Trophoblast cell (in vitro differentiated cells and primary cell): ENCODE data around the gene KCNQ1OT1.

Experiments
- DNase-seq, 2 donors: peaks; one replicate each; pipeline ENCODE4 v3.0.0-alpha.2; 2016
- H2AFZ ChIP-seq: 2 replicates; pipeline ENCODE4 v1.6.1; 2013; ENCODE audit warnings: low read length, moderate library complexity, mild to moderate bottlenecking; ENCODE audit not compliant: insufficient read depth, poor library complexity
- H2AK5ac ChIP-seq: 2 replicates; pipeline ENCODE4 v1.6.1; 2013; ENCODE audit warnings: mild to moderate bottlenecking, low read length
- H2BK120ac ChIP-seq: 2 replicates; pipeline ENCODE4 v1.6.1; 2013; ENCODE audit warnings: low read length, mild to moderate bottlenecking, moderate library complexity; ENCODE audit not compliant: insufficient read depth, poor library complexity
- H2BK12ac ChIP-seq: 2 replicates; pipeline ENCODE4 v1.6.1; 2013; ENCODE audit warnings: mild to moderate bottlenecking, low read length, moderate library complexity
- H2BK5ac ChIP-seq: 2 replicates; pipeline ENCODE4 v1.6.1; 2013; ENCODE audit warnings: low read length, low read depth, moderate library complexity, mild to moderate bottlenecking; ENCODE audit not compliant: poor library complexity
- H3K14ac ChIP-seq: 2 replicates; pipeline ENCODE4 v1.6.1; 2013; ENCODE audit warnings: mild to moderate bottlenecking, low read length
- H3K18ac ChIP-seq: 2 replicates; pipeline ENCODE4 v1.6.1; 2013; ENCODE audit warnings: mild to moderate bottlenecking, low read length
- H3K23ac ChIP-seq: 2 replicates; pipeline ENCODE4 v1.6.1; 2013; ENCODE audit warnings: low read length
- H3K27ac ChIP-seq: 2 replicates; pipeline ENCODE4 v1.5.1; 2013; ENCODE audit warnings: low read depth, mild to moderate bottlenecking, inconsistent platforms, low read length, moderate library complexity
- H3K27me3 ChIP-seq: 2 replicates; pipeline ENCODE4 v1.6.1; 2013; ENCODE audit warnings: inconsistent platforms, mild to moderate bottlenecking, low read length, moderate library complexity; ENCODE audit not compliant: insufficient read depth
- H3K36me3 ChIP-seq, 2 experiments: 1 replicate in 1 of 2; 2 replicates in 1 of 2; pipeline ENCODE4 v1.6.1; 2013; ENCODE audit warnings: low read length in 2 of 2, mild to moderate bottlenecking in 2 of 2, moderate library complexity in 1 of 2; ENCODE audit not compliant: insufficient read depth in 2 of 2, control insufficient read depth in 1 of 2
- H3K4ac ChIP-seq: 2 replicates; pipeline ENCODE4 v1.6.1; 2013; ENCODE audit warnings: low read depth, mild to moderate bottlenecking, low read length, moderate library complexity
- H3K4me1 ChIP-seq, 2 experiments: 1 replicate in 1 of 2; 2 replicates in 1 of 2; pipeline ENCODE4 v1.6.1; 2013; ENCODE audit warnings: low read length in 2 of 2, mild to moderate bottlenecking in 2 of 2, moderate library complexity in 1 of 2; ENCODE audit not compliant: insufficient read depth in 2 of 2, control insufficient read depth in 1 of 2
- H3K4me2 ChIP-seq: 2 replicates; pipeline ENCODE4 v1.6.1; 2013; ENCODE audit warnings: inconsistent platforms, mild to moderate bottlenecking, low read length, moderate library complexity
- H3K4me3 ChIP-seq: 2 replicates; pipeline ENCODE4 v1.5.1; 2013; ENCODE audit warnings: mild to moderate bottlenecking, low read depth, low read length, inconsistent platforms
- H3K79me1 ChIP-seq: one replicate; pipeline ENCODE4 v1.6.1; 2013; ENCODE audit warnings: low read length
- H3K79me2 ChIP-seq: 2 replicates; pipeline ENCODE4 v1.6.1; 2013; ENCODE audit warnings: low read length, mild to moderate bottlenecking; ENCODE audit not compliant: control insufficient read depth, insufficient read depth, poor library complexity
- H3K9ac ChIP-seq: 2 replicates; pipeline ENCODE4 v1.6.1; 2013; ENCODE audit warnings: mild to moderate bottlenecking, low read length
- H3K9me3 ChIP-seq: 2 replicates; pipeline ENCODE4 v1.6.1; 2013; ENCODE audit warnings: low read depth, mild to moderate bottlenecking, control low read depth, inconsistent platforms, low read length; ENCODE audit not compliant: insufficient read depth
- H4K12ac ChIP-seq: 2 replicates; pipeline ENCODE4 v1.6.1; 2013; ENCODE audit warnings: low read depth, mild to moderate bottlenecking, low read length, moderate library complexity
- H4K8ac ChIP-seq: 2 replicates; pipeline ENCODE4 v1.6.1; 2013; ENCODE audit warnings: low read depth, mild to moderate bottlenecking, low read length, moderate library complexity
- H4K91ac ChIP-seq: one replicate; pipeline ENCODE4 v1.6.1; 2013; ENCODE audit warnings: low read depth, mild to moderate bottlenecking, low read length, moderate library complexity
- WGBS: extraction: QIAGEN DNeasy Blood & Tissue Kit; methylation state at CpG from one replicate; pipeline ENCODE4 v1.1.7; 2013; ENCODE audit warnings: missing lambda C conversion rate; ENCODE audit not compliant: insufficient read length, insufficient coverage; ENCODE audit errors: extremely low coverage; 5-methylcytosine and 5-hydroxymethylcytosine counted together

KCNQ1OT1 gene

DNA sequence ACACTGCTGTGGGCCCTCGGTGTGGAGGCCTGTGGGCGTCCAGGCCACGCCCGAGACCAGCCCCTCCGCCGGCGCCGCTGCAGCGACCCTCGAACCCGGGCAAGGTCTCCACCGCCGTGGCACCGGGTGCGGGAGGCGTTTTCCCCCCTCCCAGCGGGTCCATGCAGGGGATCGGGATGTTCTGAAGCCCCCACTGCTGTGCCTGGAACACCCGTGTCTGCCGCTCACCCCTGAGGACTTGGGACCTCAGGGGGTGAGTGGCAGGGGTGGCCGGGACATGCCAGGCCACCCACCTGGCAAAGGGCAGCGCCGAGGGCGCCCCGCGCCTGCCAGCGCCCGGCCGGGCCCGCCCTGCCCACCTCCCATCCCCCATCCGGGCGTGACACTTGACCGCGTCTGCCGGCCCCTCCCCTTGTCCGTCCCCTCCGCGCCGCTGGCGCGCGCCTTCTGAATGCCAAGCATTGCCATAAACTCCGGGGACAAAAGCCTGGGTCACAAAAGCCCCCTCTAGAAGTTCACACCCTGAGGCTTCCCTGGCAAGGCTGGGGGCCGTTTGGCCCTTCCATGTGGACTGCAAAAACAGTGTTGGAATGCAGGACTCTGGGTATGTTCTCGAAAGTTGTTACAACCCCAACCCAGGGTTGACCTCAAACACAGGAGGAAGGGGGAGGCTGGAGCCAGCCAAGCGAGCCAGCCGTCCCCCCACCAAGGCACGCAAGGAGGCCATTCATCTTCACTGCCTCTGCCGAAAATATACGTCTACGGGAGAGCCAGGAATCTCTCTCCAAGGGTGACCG lies 819 bp upstream of the KCNQ1OT1 start:
- peak overlapping the region; percentile 84 for H2AK5ac ChIP-seq
- peaks cover 15% of the 10 kb centered on the region for H3K79me2 ChIP-seq
- no peak overlapping the region for H3K23ac ChIP-seq
- WGBS, result no CpG with 5 or more reads among the region's 52 CpGs
- peak overlapping the region; percentile 73 for H3K4me3 ChIP-seq
- peak overlapping the region; percentile 77 for H2BK120ac ChIP-seq
- H3K36me3 ChIP-seq, result no peaks in the 10 kb centered on the region
- H4K12ac ChIP-seq, result peak overlapping the region; percentile 46
- peak overlapping the region; percentile 77 for H2AFZ ChIP-seq
- peak overlapping the region; percentile 81 for H3K14ac ChIP-seq
- H3K27me3 ChIP-seq, result no peaks in the 10 kb centered on the region
- peak overlapping the region; percentile 79 for H3K18ac ChIP-seq
- H3K79me1 ChIP-seq, result peaks cover 11% of the 10 kb centered on the region
- peak overlapping the region; percentile 52 for H3K27ac ChIP-seq
- peak overlapping the region; percentile 54 for H2BK12ac ChIP-seq
- no peak overlapping the region for H3K9ac ChIP-seq
- H3K4ac ChIP-seq, result peak overlapping the region; percentile 84
- H3K4me1 ChIP-seq, result peaks cover 16 to 17% of the 10 kb centered on the region in 2 experiments
- peak overlapping the region; percentile 86 for H2BK5ac ChIP-seq
- peaks cover 5% of the 10 kb centered on the region for H3K9me3 ChIP-seq
- peak in 1 of 2 donors; percentile 61 for DNase-seq
- H4K91ac ChIP-seq, result peak overlapping the region; percentile 98
- peak overlapping the region; percentile 91 for H4K8ac ChIP-seq
- H3K4me2 ChIP-seq, result peak overlapping the region; percentile 78

DNA sequence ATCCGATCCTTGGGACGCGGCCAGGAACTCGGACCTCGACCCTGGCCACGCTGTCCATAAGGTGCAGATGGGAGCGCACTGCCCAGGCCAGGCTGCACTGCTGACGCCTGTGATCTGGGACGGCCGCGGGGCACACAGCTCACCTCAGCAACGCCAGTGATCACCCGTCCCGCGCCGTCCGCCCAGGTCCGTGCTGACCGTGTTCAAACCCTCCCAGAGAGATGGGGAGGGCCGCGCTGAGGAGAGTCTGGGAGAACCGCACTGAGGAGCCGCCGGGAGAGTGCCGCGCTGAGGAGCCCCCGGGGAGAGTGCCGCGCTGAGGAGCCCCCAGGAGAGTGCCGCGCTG lies 636 bp downstream of the KCNQ1OT1 start:
- Histone ChIP-seq H4K91ac (no peak overlapping the region), H3K4me2 (peak overlapping the region; percentile 79), H2BK5ac (no peak overlapping the region), H3K23ac (no peak overlapping the region), H3K79me1 (peaks cover 11% of the 10 kb centered on the region), H2AFZ (peak overlapping the region; percentile 23), H3K4me1 (peaks cover 17 to 20% of the 10 kb centered on the region in 2 experiments), H3K36me3 (peaks cover 0 to 2% of the 10 kb centered on the region in 2 experiments), H3K4ac (peak overlapping the region; percentile 80), H4K12ac (no peak overlapping the region), H3K9me3 (peaks cover 5% of the 10 kb centered on the region), H3K18ac (peak overlapping the region; percentile 59), H2AK5ac (peak overlapping the region; percentile 13), H3K27ac (no peak overlapping the region), H2BK120ac (no peak overlapping the region), H2BK12ac (no peak overlapping the region), H3K9ac (peak overlapping the region; percentile 71), H3K79me2 (peaks cover 15% of the 10 kb centered on the region), H3K27me3 (no peaks in the 10 kb centered on the region), H3K4me3 (peak overlapping the region; percentile 77), H4K8ac (no peak overlapping the region), H3K14ac (peak overlapping the region; percentile 52)
- peak in 1 of 2 donors; percentile 44 for DNase-seq
- no CpG with 5 or more reads among the region's 31 CpGs for WGBS

DNA sequence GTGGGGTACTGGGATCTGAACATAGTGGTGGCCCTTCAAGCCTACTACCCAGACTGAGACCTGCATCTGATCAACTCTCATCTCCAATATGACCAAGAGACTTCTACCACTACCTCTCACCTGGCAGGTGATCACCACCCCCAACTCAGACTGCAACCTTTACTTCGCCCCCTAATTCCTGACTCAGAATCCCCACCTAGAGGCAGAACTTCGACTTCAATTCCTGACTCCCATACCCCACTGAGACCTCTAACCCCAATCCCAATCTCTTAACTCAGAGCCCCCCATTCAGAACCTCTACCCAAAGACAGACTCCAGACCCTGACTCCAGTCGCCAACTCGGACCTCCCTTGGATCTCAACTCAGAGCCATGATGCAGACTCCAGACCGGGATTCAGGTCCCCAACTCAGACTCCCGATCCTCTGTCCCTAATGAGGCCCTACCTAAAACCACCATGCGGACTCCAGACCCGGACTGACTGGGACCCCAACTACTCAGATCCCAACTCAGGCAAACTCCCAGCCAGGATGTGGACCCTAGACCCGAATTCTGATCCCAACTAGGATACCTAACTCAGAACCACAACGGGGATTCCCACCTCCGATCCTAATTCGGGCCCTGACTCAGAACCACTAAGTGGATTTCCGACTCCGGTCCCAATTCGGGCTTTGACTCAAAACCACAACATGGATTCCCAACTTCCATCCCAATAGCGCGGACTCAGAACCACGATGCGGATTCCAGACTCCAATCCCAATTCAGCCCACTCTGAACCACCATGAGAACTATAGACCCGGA lies 1.2 kb downstream of the KCNQ1OT1 start:
- Histone ChIP-seq H3K79me1 (peaks cover 11% of the 10 kb centered on the region), H2BK12ac (no peak overlapping the region), H3K27ac (no peak overlapping the region), H3K4ac (peak overlapping the region; percentile 80), H3K36me3 (peaks cover 0 to 2% of the 10 kb centered on the region in 2 experiments), H3K4me1 (peaks cover 18 to 20% of the 10 kb centered on the region in 2 experiments), H3K18ac (peak overlapping the region; percentile 59), H3K4me3 (peak overlapping the region; percentile 77), H3K79me2 (peaks cover 17% of the 10 kb centered on the region), H4K12ac (no peak overlapping the region), H4K91ac (no peak overlapping the region), H3K9me3 (peaks cover 5% of the 10 kb centered on the region), H3K9ac (peak overlapping the region; percentile 71), H2BK120ac (no peak overlapping the region), H2AFZ (no peak overlapping the region), H2BK5ac (no peak overlapping the region), H3K23ac (no peak overlapping the region), H3K4me2 (peak overlapping the region; percentile 79), H3K27me3 (no peaks in the 10 kb centered on the region), H4K8ac (no peak overlapping the region), H3K14ac (peak overlapping the region; percentile 52), H2AK5ac (peak overlapping the region; percentile 13)
- WGBS, result no CpG with 5 or more reads among the region's 20 CpGs
- peak in 1 of 2 donors; percentile 3 for DNase-seq

DNA sequence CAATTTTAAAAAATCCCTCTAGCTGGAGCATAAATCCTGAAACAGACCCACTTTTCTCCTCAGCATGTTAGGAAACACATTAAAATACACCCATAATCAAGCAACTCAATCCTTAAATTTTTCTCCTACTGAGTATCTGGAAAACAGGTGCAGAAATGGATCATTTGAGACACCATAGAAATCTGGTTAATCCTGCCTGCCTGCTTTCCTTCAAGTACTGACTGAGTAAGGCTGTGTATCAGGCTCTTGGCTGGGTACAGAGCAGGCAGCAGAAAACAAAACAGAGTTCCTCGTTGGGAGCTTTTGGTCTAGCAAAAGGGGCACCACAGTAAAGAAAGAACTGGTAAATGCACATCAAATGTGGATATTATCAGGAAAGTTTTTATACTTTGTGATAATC lies 1.9 kb downstream of the KCNQ1OT1 start:
- H2BK5ac ChIP-seq, result no peak overlapping the region
- no peak overlapping the region for H3K14ac ChIP-seq
- no peak overlapping the region for H3K9ac ChIP-seq
- H4K12ac ChIP-seq, result no peak overlapping the region
- no peak overlapping the region for H3K18ac ChIP-seq
- no peak overlapping the region for H2AFZ ChIP-seq
- H4K91ac ChIP-seq, result no peak overlapping the region
- DNase-seq, result peak in 1 of 2 donors; percentile 32
- no peak overlapping the region for H3K27ac ChIP-seq
- no peaks in the 10 kb centered on the region for H3K27me3 ChIP-seq
- no peak overlapping the region for H2BK120ac ChIP-seq
- peaks cover 0 to 2% of the 10 kb centered on the region in 2 experiments for H3K36me3 ChIP-seq
- H2BK12ac ChIP-seq, result no peak overlapping the region
- H3K4me2 ChIP-seq, result peak overlapping the region; percentile 25
- peaks cover 19% of the 10 kb centered on the region for H3K79me2 ChIP-seq
- H2AK5ac ChIP-seq, result no peak overlapping the region
- H3K4me1 ChIP-seq, result peaks cover 18 to 20% of the 10 kb centered on the region in 2 experiments
- WGBS, result no CpG with 5 or more reads among the region's 1 CpG
- H4K8ac ChIP-seq, result no peak overlapping the region
- H3K4me3 ChIP-seq, result no peak overlapping the region
- no peak overlapping the region for H3K23ac ChIP-seq
- peaks cover 5% of the 10 kb centered on the region for H3K9me3 ChIP-seq
- H3K79me1 ChIP-seq, result peaks cover 11% of the 10 kb centered on the region
- H3K4ac ChIP-seq, result no peak overlapping the region
